HepG2 (cell line): Measurements from ENCODE around the gene LRR1. TPM values are rescaled to one million over a fixed set of nuclear protein-coding genes. Genes with fewer than 3 reads are reported as not detected.
A peak's percentile ranks its signal among the peaks of the same experiment; 100 is the strongest.

Experiments
- ARNTL ChIP-seq: sonication (generic); formaldehyde crosslinking; IDR thresholded peaks from 2 replicates; pipeline ENCODE4 v1.4.0; 2020; ENCODE audit warnings: mild to moderate bottlenecking, missing genetic modification reagents
- FOXO4 ChIP-seq: sonication (generic); formaldehyde crosslinking; conservative IDR thresholded peaks from 2 replicates; pipeline ENCODE4 v1.8.1; 2023; ENCODE audit warnings: missing genetic modification reagents
- GPN1 ChIP-seq: sonication (generic); formaldehyde crosslinking; IDR thresholded peaks from 2 replicates; pipeline ENCODE4 v1.5.1; 2020; ENCODE audit warnings: missing genetic modification reagents, borderline replicate concordance
- JDP2 ChIP-seq: sonication (generic); formaldehyde crosslinking; IDR thresholded peaks from 2 replicates; pipeline ENCODE4 v1.8.1; 2022; ENCODE audit warnings: missing genetic modification reagents, borderline replicate concordance
- MATR3 ChIP-seq: sonication (generic); formaldehyde crosslinking; IDR thresholded peaks from 2 replicates; pipeline ENCODE4 v1.4.0; 2020; ENCODE audit warnings: missing genetic modification reagents
- THAP8 ChIP-seq: sonication (generic); formaldehyde crosslinking; IDR thresholded peaks from 2 replicates; pipeline ENCODE4 v1.5.1; 2020; ENCODE audit warnings: missing genetic modification reagents, mild to moderate bottlenecking, borderline replicate concordance
- ZBTB38 ChIP-seq: sonication (generic); formaldehyde crosslinking; IDR thresholded peaks from 2 replicates; pipeline ENCODE4 v1.5.1; 2020; ENCODE audit warnings: mild to moderate bottlenecking, missing genetic modification reagents
- ZFP36L1 ChIP-seq: sonication (generic); formaldehyde crosslinking; IDR thresholded peaks from 2 replicates; pipeline ENCODE4 v1.8.0; 2022; ENCODE audit warnings: mild to moderate bottlenecking, missing genetic modification reagents, moderate library complexity
- ZHX2 ChIP-seq, 2 experiments: sonication (generic) in 1 of 2; formaldehyde crosslinking in 1 of 2; IDR thresholded peaks; 2 replicates each; pipeline versions ENCODE4 v1.6.1 to v1.9.0; 2014 to 2022; ENCODE audit warnings: antibody characterized with exemption in 1 of 2, borderline replicate concordance in 1 of 2, inconsistent platforms in 1 of 2, low read depth in 1 of 2, missing genetic modification reagents in 1 of 2
- ZNF101 ChIP-seq: sonication (generic); formaldehyde crosslinking; IDR thresholded peaks from 2 replicates; pipeline ENCODE4 v1.4.0; 2020; ENCODE audit warnings: mild to moderate bottlenecking, low read depth, missing genetic modification reagents, borderline replicate concordance
- ZNF503 ChIP-seq: sonication (generic); formaldehyde crosslinking; IDR thresholded peaks from 2 replicates; pipeline ENCODE4 v1.4.0; 2020; ENCODE audit warnings: missing genetic modification reagents
- ZNF510 ChIP-seq: sonication (generic); formaldehyde crosslinking; IDR thresholded peaks from 2 replicates; pipeline ENCODE4 v1.4.0; 2020; ENCODE audit warnings: low read depth, mild to moderate bottlenecking, missing genetic modification reagents
- ZNF562 ChIP-seq: sonication (generic); formaldehyde crosslinking; IDR thresholded peaks from 2 replicates; pipeline ENCODE4 v1.8.0; 2022; ENCODE audit warnings: missing genetic modification reagents, borderline replicate concordance
- ZNF672 ChIP-seq: sonication (generic); formaldehyde crosslinking; IDR thresholded peaks from 2 replicates; pipeline ENCODE4 v1.8.1; 2022; ENCODE audit warnings: missing genetic modification reagents
- ZNF749 ChIP-seq: sonication (generic); formaldehyde crosslinking; IDR thresholded peaks from 2 replicates; pipeline ENCODE4 v1.8.0; 2022; ENCODE audit warnings: mild to moderate bottlenecking, missing genetic modification reagents, moderate library complexity, borderline replicate concordance
- ZNF773 ChIP-seq: sonication (generic); formaldehyde crosslinking; IDR thresholded peaks from 2 replicates; pipeline ENCODE4 v1.4.0; 2020; ENCODE audit warnings: missing genetic modification reagents, borderline replicate concordance
- polyA plus RNA-seq, 8 experiments: library from polyadenylated mRNA; depleted of rRNA in 3 of 8; stranded (reverse) in 7 of 8; unstranded in 1 of 8; fragments of >200 nt; fragmentation: Illumina TruSeq in 4 of 8; extraction: Trizol in 4 of 8; gene quantifications; 2 replicates each; pipeline versions ENCODE4 v1.2.1 to v1.2.3, GENCODE V29; 2011 to 2016; ENCODE audit warnings: low read depth in 4 of 8, missing spikeins in 1 of 8, mixed read lengths in 1 of 8; ENCODE audit not compliant: insufficient read depth in 1 of 8
- total RNA-seq, 5 experiments: library from RNA; depleted of rRNA; stranded (reverse); fragments of >200 nt; fragmentation: Illumina TruSeq; extraction: Trizol; gene quantifications; 2 replicates each; pipeline ENCODE4 v1.2.3, GENCODE V29; 2016; ENCODE audit warnings: low read depth in 1 of 5

Gene LRR1
- total and polyA plus RNA-seq, 2 of the 13 experiments (the other 11 are each of a cell fraction or from before 2014, with no cell fraction given) = 7.0 to 36.2 TPM

GRCh38 chr14:49598485-49599300 lies at the start of gene LRR1 (continued):
- TF ChIP-seq ZHX2 (IDR thresholded peaks at IDR 0.05; ENCODE audit: low read depth) (no peak), ZHX2 (CRISPR knock-in tag; IDR thresholded peaks at IDR 0.05; ENCODE audit: borderline replicate concordance) (peak; percentile 91; the same call in 1 of the 2 replicates), THAP8 (CRISPR knock-in tag) (peak; percentile 78), GPN1 (CRISPR knock-in tag) (no peak), ZBTB38 (CRISPR knock-in tag) (peak; percentile 69), ZNF749 (CRISPR knock-in tag) (peak; percentile 74; the same call in 1 of the 2 replicates), ZNF672 (CRISPR knock-in tag) (0 out of 2 replicates have a peak, but pooled peaks have one; percentile 39), JDP2 (CRISPR knock-in tag) (no peak), FOXO4 (CRISPR knock-in tag) (no peak), ZFP36L1 (CRISPR knock-in tag) (peak; percentile 68; the same call in 1 of the 2 replicates), ZNF562 (no peak; the same call in 1 of the 2 replicates), ZNF101 (CRISPR knock-in tag) (no peak), ZNF503 (CRISPR knock-in tag) (0 out of 2 replicates have a peak, but pooled peaks have one; percentile 29), ZNF510 (CRISPR knock-in tag) (no peak), MATR3 (CRISPR knock-in tag) (no peak), ZNF773 (CRISPR knock-in tag) (0 out of 2 replicates have a peak, but pooled peaks have one; percentile 59), ARNTL (CRISPR knock-in tag) (no peak)
